GM23338 (cell line): ENCODE measurements around the gene CD28. TPM values are rescaled to one million over a fixed set of nuclear protein-coding genes. Genes with fewer than 3 reads are reported as not detected.

Experiments
- ATAC-seq: fragments of 200-7000 bp; cut with Tn5 transposase; 3 replicates; pipeline ENCODE4 v1.9.1; 2020
- DNase-seq: peaks from one replicate; pipeline ENCODE4 v3.0.0-alpha.2; 2015; ENCODE audit warnings: low spot score
- H2AFZ ChIP-seq: fragments of 200-600 bp; sonication (generic); 2 replicates; pipeline ENCODE4 v1.8.0; 2016; ENCODE audit warnings: antibody characterized with exemption, mild to moderate bottlenecking, moderate library complexity
- H3F3A ChIP-seq: fragments of 200-600 bp; sonication (generic); replicated peaks from 2 replicates; pipeline ENCODE4 v1.8.0; 2017; ENCODE audit warnings: antibody characterized with exemption, mixed run types, low read depth
- H3K27ac ChIP-seq: fragments of 200-600 bp; sonication (generic); 2 replicates; pipeline ENCODE4 v1.6.1; 2016; ENCODE audit warnings: low read depth
- H3K27me3 ChIP-seq: fragments of 200-600 bp; sonication (generic); 2 replicates; pipeline ENCODE4 v1.8.0; 2016; ENCODE audit warnings: mild to moderate bottlenecking, mixed run types, moderate library complexity; ENCODE audit not compliant: insufficient read depth
- H3K36me3 ChIP-seq: fragments of 200-600 bp; sonication (generic); 2 replicates; pipeline ENCODE4 v1.8.0; 2016; ENCODE audit warnings: mild to moderate bottlenecking; ENCODE audit not compliant: insufficient read depth
- H3K4me1 ChIP-seq: fragments of 200-600 bp; sonication (generic); 2 replicates; pipeline ENCODE4 v1.8.0; 2016; ENCODE audit warnings: mild to moderate bottlenecking, moderate library complexity; ENCODE audit not compliant: insufficient read depth
- H3K4me2 ChIP-seq: fragments of 200-600 bp; sonication (generic); 2 replicates; pipeline ENCODE4 v1.7.1; 2017; ENCODE audit warnings: mixed run types
- H3K4me3 ChIP-seq: fragments of 200-600 bp; sonication (generic); 2 replicates; pipeline ENCODE4 v1.6.1; 2016; ENCODE audit warnings: mixed run types
- H3K79me2 ChIP-seq: fragments of 200-600 bp; sonication (generic); replicated peaks from 2 replicates; pipeline ENCODE4 v1.8.0; 2017; ENCODE audit warnings: mild to moderate bottlenecking; ENCODE audit not compliant: insufficient read depth
- H3K9me2 ChIP-seq: fragments of 200-600 bp; sonication (generic); 2 replicates; pipeline ENCODE4 v1.8.0; 2017; ENCODE audit not compliant: insufficient read depth
- H4K20me1 ChIP-seq: fragments of 200-600 bp; sonication (generic); replicated peaks from 2 replicates; pipeline ENCODE4 v1.8.0; 2017; ENCODE audit warnings: mild to moderate bottlenecking; ENCODE audit not compliant: insufficient read depth
- H3K27ac Mint-ChIP-seq: 2 replicates; pipeline ENCODE4 v1.8.0; 2020; ENCODE audit warnings: inconsistent platforms, mild to moderate bottlenecking, moderate library complexity, mixed read lengths
- H3K27me3 Mint-ChIP-seq: 3 replicates; pipeline ENCODE4 v1.8.0; 2022; ENCODE audit warnings: low read depth, mild to moderate bottlenecking, moderate library complexity, mixed read lengths, inconsistent platforms; ENCODE audit not compliant: insufficient read depth, poor library complexity
- H3K36me3 Mint-ChIP-seq: 3 replicates; pipeline ENCODE4 v1.8.0; 2021; ENCODE audit warnings: low read depth, mild to moderate bottlenecking, inconsistent platforms, moderate library complexity, mixed read lengths
- H3K4me1 Mint-ChIP-seq: 3 replicates; pipeline ENCODE4 v1.8.0; 2020; ENCODE audit warnings: mild to moderate bottlenecking, inconsistent platforms, mixed read lengths
- H3K4me3 Mint-ChIP-seq: 3 replicates; pipeline ENCODE4 v1.8.0; 2021; ENCODE audit warnings: moderate library complexity, mild to moderate bottlenecking, inconsistent platforms, mixed read lengths
- H3K9me3 Mint-ChIP-seq: 3 replicates; pipeline ENCODE4 v1.8.0; 2020; ENCODE audit warnings: moderate library complexity, mild to moderate bottlenecking, inconsistent platforms, mixed read lengths
- CREB1 ChIP-seq: fragments of 250-450 bp; sonication (Bioruptor Pico); IDR thresholded peaks from 2 replicates; pipeline ENCODE4 v1.5.0; 2020; ENCODE audit warnings: low read depth, mild to moderate bottlenecking, moderate library complexity
- EZH2phosphoT487 ChIP-seq: fragments of 200-600 bp; sonication (generic); IDR thresholded peaks from one replicate; pipeline ENCODE4 v1.8.1; 2018; ENCODE audit warnings: antibody characterized with exemption; ENCODE audit not compliant: unreplicated experiment
- JUNB ChIP-seq: IDR thresholded peaks from one replicate; pipeline ENCODE4 v1.6.1; 2016; ENCODE audit warnings: antibody characterized with exemption; ENCODE audit not compliant: unreplicated experiment
- POLR2AphosphoS5 ChIP-seq: IDR thresholded peaks from 2 replicates; pipeline ENCODE4 v1.6.1; 2016; ENCODE audit warnings: antibody characterized with exemption, low read depth
- polyA plus RNA-seq: library from polyadenylated mRNA; unstranded; fragments of >200 nt; fragmentation: Nextera tagmentation; extraction: Ambion mirVana; gene quantifications from 2 replicates; pipeline ENCODE4 v1.2.1, GENCODE V29; 2016
- total RNA-seq: library from RNA; depleted of rRNA; stranded (reverse); fragments of >200 nt; shearing (Covaris generic); gene quantifications from 2 replicates; pipeline ENCODE4 v1.2.3, GENCODE V29; 2014
- TF ChIP-seq, protein P1 (sequence below): fragments of 250-450 bp; sonication (Bioruptor Pico); IDR thresholded peaks from 2 replicates; pipeline ENCODE4 v1.5.0; 2020; ENCODE audit warnings: mild to moderate bottlenecking, moderate library complexity
- TF ChIP-seq, protein P2 (sequence below), 2 experiments: fragments of 200-600 bp in 1 of 2; sonication (generic) in 1 of 2; conservative IDR thresholded peaks; 2 replicates each; pipeline versions ENCODE4 v1.5.1 to v1.6.1; 2016 to 2017; ENCODE audit warnings: antibody characterized with exemption in 2 of 2, low read depth in 2 of 2, mild to moderate bottlenecking in 2 of 2, moderate library complexity in 1 of 2
- TF ChIP-seq, protein P3 (sequence below): IDR thresholded peaks from 2 replicates; pipeline ENCODE4 v1.6.1; 2016; ENCODE audit warnings: antibody characterized with exemption
- TF ChIP-seq, protein P4 (sequence below): IDR thresholded peaks from one replicate; pipeline ENCODE4 v1.6.1; 2018; ENCODE audit warnings: antibody characterized with exemption; ENCODE audit not compliant: unreplicated experiment

Gene CD28
- total and polyA plus RNA-seq, 2 experiments from 2014 or later = not detected

DNA sequence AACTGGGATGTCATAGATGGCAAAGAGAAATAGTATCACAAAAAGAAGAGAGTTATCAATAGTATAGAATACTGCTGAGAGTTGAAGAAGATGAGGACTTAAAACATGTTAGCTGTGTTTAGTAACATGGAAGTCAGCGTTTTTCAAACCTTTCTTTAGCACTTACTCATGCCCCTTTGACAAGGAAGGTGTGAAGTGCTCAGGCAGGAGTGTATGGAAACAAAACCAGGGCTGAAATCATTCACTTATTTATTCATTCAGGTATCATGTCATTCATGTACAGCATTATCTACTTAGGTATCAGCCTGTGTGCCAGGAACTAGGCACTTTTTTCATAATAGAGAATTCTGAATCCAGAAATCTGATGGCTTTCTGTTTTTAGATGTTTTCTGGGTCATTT lies 27.2 kb downstream of the CD28 start:
- H4K20me1 ChIP-seq = no peaks in the 10 kb centered on the region
- H2AFZ ChIP-seq = no peak overlapping the region
- Mint-ChIP-seq H3K4me3 (no peak overlapping the region), H3K27ac (no peak overlapping the region), H3K36me3 (no peaks in the 10 kb centered on the region), H3K9me3 (no peaks in the 10 kb centered on the region), H3K4me1 (peaks cover 16% of the 10 kb centered on the region), H3K27me3 (peaks cover 2% of the 10 kb centered on the region)
- peaks cover 21% of the 10 kb centered on the region for H3K9me2 ChIP-seq
- H3K4me3 ChIP-seq = no peak overlapping the region
- H3F3A ChIP-seq = no peaks in the 10 kb centered on the region
- 0 out of 2 replicates have a peak overlapping the region, but pooled peaks have one; percentile 5 for H3K4me2 ChIP-seq
- no peak for DNase-seq
- H3K36me3 ChIP-seq = no peaks in the 10 kb centered on the region
- no peak overlapping the region for H3K27ac ChIP-seq
- no peaks in the 10 kb centered on the region for H3K27me3 ChIP-seq
- TF ChIP-seq, protein P1, sequence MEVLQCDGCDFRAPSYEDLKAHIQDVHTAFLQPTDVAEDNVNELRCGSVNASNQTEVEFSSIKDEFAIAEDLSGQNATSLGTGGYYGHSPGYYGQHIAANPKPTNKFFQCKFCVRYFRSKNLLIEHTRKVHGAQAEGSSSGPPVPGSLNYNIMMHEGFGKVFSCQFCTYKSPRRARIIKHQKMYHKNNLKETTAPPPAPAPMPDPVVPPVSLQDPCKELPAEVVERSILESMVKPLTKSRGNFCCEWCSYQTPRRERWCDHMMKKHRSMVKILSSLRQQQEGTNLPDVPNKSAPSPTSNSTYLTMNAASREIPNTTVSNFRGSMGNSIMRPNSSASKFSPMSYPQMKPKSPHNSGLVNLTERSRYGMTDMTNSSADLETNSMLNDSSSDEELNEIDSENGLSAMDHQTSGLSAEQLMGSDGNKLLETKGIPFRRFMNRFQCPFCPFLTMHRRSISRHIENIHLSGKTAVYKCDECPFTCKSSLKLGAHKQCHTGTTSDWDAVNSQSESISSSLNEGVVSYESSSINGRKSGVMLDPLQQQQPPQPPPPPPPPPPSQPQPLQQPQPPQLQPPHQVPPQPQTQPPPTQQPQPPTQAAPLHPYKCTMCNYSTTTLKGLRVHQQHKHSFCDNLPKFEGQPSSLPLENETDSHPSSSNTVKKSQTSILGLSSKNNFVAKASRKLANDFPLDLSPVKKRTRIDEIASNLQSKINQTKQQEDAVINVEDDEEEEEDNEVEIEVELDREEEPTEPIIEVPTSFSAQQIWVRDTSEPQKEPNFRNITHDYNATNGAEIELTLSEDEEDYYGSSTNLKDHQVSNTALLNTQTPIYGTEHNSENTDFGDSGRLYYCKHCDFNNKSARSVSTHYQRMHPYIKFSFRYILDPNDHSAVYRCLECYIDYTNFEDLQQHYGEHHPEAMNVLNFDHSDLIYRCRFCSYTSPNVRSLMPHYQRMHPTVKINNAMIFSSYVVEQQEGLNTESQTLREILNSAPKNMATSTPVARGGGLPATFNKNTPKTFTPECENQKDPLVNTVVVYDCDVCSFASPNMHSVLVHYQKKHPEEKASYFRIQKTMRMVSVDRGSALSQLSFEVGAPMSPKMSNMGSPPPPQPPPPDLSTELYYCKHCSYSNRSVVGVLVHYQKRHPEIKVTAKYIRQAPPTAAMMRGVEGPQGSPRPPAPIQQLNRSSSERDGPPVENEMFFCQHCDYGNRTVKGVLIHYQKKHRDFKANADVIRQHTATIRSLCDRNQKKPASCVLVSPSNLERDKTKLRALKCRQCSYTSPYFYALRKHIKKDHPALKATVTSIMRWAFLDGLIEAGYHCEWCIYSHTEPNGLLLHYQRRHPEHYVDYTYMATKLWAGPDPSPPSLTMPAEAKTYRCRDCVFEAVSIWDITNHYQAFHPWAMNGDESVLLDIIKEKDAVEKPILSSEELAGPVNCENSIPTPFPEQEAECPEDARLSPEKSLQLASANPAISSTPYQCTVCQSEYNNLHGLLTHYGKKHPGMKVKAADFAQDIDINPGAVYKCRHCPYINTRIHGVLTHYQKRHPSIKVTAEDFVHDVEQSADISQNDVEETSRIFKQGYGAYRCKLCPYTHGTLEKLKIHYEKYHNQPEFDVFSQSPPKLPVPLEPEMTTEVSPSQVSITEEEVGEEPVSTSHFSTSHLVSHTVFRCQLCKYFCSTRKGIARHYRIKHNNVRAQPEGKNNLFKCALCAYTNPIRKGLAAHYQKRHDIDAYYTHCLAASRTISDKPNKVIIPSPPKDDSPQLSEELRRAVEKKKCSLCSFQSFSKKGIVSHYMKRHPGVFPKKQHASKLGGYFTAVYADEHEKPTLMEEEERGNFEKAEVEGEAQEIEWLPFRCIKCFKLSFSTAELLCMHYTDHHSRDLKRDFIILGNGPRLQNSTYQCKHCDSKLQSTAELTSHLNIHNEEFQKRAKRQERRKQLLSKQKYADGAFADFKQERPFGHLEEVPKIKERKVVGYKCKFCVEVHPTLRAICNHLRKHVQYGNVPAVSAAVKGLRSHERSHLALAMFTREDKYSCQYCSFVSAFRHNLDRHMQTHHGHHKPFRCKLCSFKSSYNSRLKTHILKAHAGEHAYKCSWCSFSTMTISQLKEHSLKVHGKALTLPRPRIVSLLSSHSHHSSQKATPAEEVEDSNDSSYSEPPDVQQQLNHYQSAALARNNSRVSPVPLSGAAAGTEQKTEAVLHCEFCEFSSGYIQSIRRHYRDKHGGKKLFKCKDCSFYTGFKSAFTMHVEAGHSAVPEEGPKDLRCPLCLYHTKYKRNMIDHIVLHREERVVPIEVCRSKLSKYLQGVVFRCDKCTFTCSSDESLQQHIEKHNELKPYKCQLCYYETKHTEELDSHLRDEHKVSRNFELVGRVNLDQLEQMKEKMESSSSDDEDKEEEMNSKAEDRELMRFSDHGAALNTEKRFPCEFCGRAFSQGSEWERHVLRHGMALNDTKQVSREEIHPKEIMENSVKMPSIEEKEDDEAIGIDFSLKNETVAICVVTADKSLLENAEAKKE = no peak
- no peaks in the 10 kb centered on the region for H3K79me2 ChIP-seq
- ATAC-seq = no peak
- H3K4me1 ChIP-seq = 0 out of 2 replicates have a peak, but pooled peaks cover 3% of the 10 kb centered on the region

DNA sequence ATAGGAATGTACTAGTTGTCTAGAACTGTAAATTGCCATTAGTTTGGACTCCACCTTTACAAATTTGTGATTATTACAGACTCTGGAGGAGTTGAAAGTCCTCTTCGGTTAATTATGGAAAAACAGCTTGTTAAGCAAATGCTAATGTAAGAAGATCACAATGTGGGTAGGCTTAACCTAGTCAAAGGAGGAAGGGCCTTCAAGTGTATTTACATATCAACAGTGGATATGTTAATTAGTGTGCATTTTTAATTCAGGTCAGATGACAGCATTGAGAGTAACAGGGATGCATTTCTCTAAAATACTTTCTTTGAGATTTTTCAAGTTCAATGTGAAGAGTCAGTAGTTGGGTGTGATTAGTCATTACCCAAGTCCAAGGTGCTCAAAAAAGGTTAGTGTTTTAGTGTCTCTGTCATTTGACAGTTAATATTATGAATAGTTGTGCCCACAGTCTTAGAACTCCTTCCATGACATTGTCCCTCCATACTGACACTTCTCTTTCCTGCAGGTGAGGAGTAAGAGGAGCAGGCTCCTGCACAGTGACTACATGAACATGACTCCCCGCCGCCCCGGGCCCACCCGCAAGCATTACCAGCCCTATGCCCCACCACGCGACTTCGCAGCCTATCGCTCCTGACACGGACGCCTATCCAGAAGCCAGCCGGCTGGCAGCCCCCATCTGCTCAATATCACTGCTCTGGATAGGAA lies 28.0 kb downstream of the CD28 start:
- Histone ChIP-seq H3K4me3 (no peak overlapping the region), H2AFZ (no peak overlapping the region), H3F3A (no peaks in the 10 kb centered on the region), H3K4me1 (0 out of 2 replicates have a peak, but pooled peaks cover 3% of the 10 kb centered on the region), H4K20me1 (no peaks in the 10 kb centered on the region), H3K79me2 (no peaks in the 10 kb centered on the region), H3K27me3 (no peaks in the 10 kb centered on the region), H3K27ac (no peak overlapping the region), H3K4me2 (0 out of 2 replicates have a peak overlapping the region, but pooled peaks have one; percentile 5), H3K9me2 (peaks cover 21% of the 10 kb centered on the region), H3K36me3 (no peaks in the 10 kb centered on the region)
- Mint-ChIP-seq H3K9me3 (no peaks in the 10 kb centered on the region), H3K27me3 (peaks cover 2% of the 10 kb centered on the region), H3K36me3 (no peaks in the 10 kb centered on the region), H3K4me3 (no peak overlapping the region), H3K27ac (no peak overlapping the region; the same call in 1 of the 2 replicates), H3K4me1 (peaks cover 16% of the 10 kb centered on the region)
- DNase-seq = peak; percentile 46
- peak; percentile 71 for ATAC-seq
- TF ChIP-seq, protein P2, sequence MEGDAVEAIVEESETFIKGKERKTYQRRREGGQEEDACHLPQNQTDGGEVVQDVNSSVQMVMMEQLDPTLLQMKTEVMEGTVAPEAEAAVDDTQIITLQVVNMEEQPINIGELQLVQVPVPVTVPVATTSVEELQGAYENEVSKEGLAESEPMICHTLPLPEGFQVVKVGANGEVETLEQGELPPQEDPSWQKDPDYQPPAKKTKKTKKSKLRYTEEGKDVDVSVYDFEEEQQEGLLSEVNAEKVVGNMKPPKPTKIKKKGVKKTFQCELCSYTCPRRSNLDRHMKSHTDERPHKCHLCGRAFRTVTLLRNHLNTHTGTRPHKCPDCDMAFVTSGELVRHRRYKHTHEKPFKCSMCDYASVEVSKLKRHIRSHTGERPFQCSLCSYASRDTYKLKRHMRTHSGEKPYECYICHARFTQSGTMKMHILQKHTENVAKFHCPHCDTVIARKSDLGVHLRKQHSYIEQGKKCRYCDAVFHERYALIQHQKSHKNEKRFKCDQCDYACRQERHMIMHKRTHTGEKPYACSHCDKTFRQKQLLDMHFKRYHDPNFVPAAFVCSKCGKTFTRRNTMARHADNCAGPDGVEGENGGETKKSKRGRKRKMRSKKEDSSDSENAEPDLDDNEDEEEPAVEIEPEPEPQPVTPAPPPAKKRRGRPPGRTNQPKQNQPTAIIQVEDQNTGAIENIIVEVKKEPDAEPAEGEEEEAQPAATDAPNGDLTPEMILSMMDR (conservative IDR thresholded peaks at IDR 0.05; ENCODE audit: low read depth in 2 of 2) = no peak
- TF ChIP-seq JUNB (no peak), EZH2phosphoT487 (no peak), POLR2AphosphoS5 (no peak), CREB1 (CRISPR knock-in tag) (no peak)
- TF ChIP-seq, protein P3, sequence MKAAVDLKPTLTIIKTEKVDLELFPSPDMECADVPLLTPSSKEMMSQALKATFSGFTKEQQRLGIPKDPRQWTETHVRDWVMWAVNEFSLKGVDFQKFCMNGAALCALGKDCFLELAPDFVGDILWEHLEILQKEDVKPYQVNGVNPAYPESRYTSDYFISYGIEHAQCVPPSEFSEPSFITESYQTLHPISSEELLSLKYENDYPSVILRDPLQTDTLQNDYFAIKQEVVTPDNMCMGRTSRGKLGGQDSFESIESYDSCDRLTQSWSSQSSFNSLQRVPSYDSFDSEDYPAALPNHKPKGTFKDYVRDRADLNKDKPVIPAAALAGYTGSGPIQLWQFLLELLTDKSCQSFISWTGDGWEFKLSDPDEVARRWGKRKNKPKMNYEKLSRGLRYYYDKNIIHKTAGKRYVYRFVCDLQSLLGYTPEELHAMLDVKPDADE = no peak
- TF ChIP-seq, protein P4, sequence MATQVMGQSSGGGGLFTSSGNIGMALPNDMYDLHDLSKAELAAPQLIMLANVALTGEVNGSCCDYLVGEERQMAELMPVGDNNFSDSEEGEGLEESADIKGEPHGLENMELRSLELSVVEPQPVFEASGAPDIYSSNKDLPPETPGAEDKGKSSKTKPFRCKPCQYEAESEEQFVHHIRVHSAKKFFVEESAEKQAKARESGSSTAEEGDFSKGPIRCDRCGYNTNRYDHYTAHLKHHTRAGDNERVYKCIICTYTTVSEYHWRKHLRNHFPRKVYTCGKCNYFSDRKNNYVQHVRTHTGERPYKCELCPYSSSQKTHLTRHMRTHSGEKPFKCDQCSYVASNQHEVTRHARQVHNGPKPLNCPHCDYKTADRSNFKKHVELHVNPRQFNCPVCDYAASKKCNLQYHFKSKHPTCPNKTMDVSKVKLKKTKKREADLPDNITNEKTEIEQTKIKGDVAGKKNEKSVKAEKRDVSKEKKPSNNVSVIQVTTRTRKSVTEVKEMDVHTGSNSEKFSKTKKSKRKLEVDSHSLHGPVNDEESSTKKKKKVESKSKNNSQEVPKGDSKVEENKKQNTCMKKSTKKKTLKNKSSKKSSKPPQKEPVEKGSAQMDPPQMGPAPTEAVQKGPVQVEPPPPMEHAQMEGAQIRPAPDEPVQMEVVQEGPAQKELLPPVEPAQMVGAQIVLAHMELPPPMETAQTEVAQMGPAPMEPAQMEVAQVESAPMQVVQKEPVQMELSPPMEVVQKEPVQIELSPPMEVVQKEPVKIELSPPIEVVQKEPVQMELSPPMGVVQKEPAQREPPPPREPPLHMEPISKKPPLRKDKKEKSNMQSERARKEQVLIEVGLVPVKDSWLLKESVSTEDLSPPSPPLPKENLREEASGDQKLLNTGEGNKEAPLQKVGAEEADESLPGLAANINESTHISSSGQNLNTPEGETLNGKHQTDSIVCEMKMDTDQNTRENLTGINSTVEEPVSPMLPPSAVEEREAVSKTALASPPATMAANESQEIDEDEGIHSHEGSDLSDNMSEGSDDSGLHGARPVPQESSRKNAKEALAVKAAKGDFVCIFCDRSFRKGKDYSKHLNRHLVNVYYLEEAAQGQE = no peak
